Stimulated activated CD8-positive, alpha-beta memory T cell treated with anti-CD3 and anti-CD28 coated beads, Interleukin-12 subunit alpha, Interleukin-12 subunit beta, amount 100 ng/mL, for 24 hours (primary cell): ENCODE results near the gene RLN2.
"Not testable (repeated sequence)": the region's sequence is repeated elsewhere in the genome, so short reads cannot be mapped to it uniquely, and the experiment has no call there.

Experiments used
- DNase-seq: peaks from one replicate; pipeline ENCODE4 v3.0.0-alpha.2; 2020; ENCODE audit errors: extremely low read depth

Gene RLN2

GRCh38 chr9:5303840-5304795 is at the start of gene RLN2:
TSS of gene RLN2 (minus strand) at chr9:5304716. CDS start at chr9:5304580, 136 bp downstream.
- DNase-seq = not testable (repeated sequence)

GRCh38 chr9:5354184-5354583 is 49.7 kb upstream of the RLN2 start:
- DNase-seq = no peak

- DNase-seq = no peak
Observed at GRCh38 chr9:5352637-5353248, 48.2 kb upstream of the RLN2 start.

GRCh38 chr9:5338992-5339981 is 34.8 kb upstream of the RLN2 start, which contains the start of gene RLN1:
TSS of gene RLN1 (minus strand) at chr9:5339876. CDS start at chr9:5339746, 130 bp downstream.
- not testable (repeated sequence) for DNase-seq

- no peak for DNase-seq
Observed at GRCh38 chr9:5336688-5337087, 32.2 kb upstream of the RLN2 start.

- not testable (repeated sequence) for DNase-seq
Observed at GRCh38 chr9:5331276-5331675, 26.8 kb upstream of the RLN2 start.

- no peak for DNase-seq
Observed at GRCh38 chr9:5326893-5327548, 22.5 kb upstream of the RLN2 start.

- no peak for DNase-seq
Observed at GRCh38 chr9:5326187-5326586, 21.7 kb upstream of the RLN2 start.

GRCh38 chr9:5321601-5322000 is 17.1 kb upstream of the RLN2 start:
- not testable (repeated sequence) for DNase-seq

- DNase-seq = no peak
Observed at GRCh38 chr9:5321058-5321457, 16.5 kb upstream of the RLN2 start.

- DNase-seq = not testable (repeated sequence)
Observed at GRCh38 chr9:5316406-5316805, 11.9 kb upstream of the RLN2 start.

- DNase-seq = no peak
Observed at GRCh38 chr9:5315187-5315923, 10.8 kb upstream of the RLN2 start.

- DNase-seq = no peak
Observed at GRCh38 chr9:5310851-5311250, 6.3 kb upstream of the RLN2 start.

- no peak for DNase-seq
Observed at GRCh38 chr9:5305741-5306140, 1.2 kb upstream of the RLN2 start.

- no peak for DNase-seq
Observed at GRCh38 chr9:5301544-5301943, 3.0 kb downstream of the RLN2 start.

GRCh38 chr9:5292141-5292540 is 12.4 kb downstream of the RLN2 start:
- no peak for DNase-seq

GRCh38 chr9:5288591-5288990 is 15.9 kb downstream of the RLN2 start:
- DNase-seq = no peak

- DNase-seq = no peak
Observed at GRCh38 chr9:5286262-5286661, 18.3 kb downstream of the RLN2 start.

GRCh38 chr9:5278486-5278885 is 26.0 kb downstream of the RLN2 start:
- DNase-seq = no peak

- DNase-seq = no peak
Observed at GRCh38 chr9:5274770-5275169, 29.7 kb downstream of the RLN2 start.
